Measurements from ENCODE around the gene DCXR. TPM values are rescaled to one million over a fixed set of nuclear protein-coding genes. Genes with fewer than 3 reads are reported as not detected.

The DCXR gene
- total and polyA plus RNA-seq, 2 of the 13 experiments (the other 11 are each of a cell fraction or from before 2014, with no cell fraction given), result 287 to 311 TPM

DNA sequence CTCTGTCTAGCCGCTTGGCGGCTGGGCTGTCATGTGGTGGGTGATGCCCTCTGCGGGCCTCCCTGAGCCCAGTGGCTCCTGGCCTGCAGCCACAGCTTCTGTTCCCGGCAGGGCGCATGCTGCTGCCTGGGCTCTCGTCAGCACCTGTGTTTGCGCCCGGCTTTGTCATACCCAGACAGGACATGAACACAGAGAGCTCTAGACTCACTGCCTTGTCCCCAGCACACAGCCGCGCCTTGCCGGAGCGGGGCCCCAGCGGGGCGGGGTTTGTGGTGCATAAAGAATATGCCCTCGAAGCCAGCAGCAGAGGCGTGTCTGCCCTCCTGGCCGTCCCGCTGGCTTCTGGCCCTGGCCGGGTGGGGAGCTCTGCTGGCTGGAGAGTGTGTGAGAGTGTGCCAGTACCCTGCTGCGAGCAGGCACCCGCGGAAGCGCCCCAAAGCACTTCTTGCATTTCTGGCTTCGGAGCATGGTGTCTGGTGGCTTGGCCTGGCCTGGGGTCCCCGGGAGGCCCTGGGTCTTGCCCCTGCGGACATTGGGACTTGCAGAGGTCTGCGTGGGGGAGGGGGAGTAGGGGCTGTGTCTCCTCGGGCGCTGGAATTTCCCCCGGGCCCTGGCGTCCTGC, 45.7 kb downstream of the DCXR start (continued):
- peak; percentile 34; the same call in 1 of the 2 replicates for TF ChIP-seq ZNF589 (CRISPR knock-in tag; conservative IDR thresholded peaks at IDR 0.05)
- peak; percentile 73; the same call in 1 of the 2 replicates for TF ChIP-seq THAP11 (CRISPR knock-in tag; IDR thresholded peaks at IDR 0.05)
- TF ChIP-seq, protein P1, sequence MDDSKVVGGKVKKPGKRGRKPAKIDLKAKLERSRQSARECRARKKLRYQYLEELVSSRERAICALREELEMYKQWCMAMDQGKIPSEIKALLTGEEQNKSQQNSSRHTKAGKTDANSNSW (CRISPR knock-in tag; IDR thresholded peaks at IDR 0.05; ENCODE audit: borderline replicate concordance), result no peak
- 0 out of 2 replicates have a peak, but pooled peaks have one; percentile 44 for TF ChIP-seq AKAP8 (CRISPR knock-in tag; IDR thresholded peaks at IDR 0.05)
- TF ChIP-seq NR2F1 (CRISPR knock-in tag; IDR thresholded peaks at IDR 0.05), result peak in 1 of 2 experiments; percentile 49; a peak in 1 of 4 replicates
- TF ChIP-seq, protein P2, sequence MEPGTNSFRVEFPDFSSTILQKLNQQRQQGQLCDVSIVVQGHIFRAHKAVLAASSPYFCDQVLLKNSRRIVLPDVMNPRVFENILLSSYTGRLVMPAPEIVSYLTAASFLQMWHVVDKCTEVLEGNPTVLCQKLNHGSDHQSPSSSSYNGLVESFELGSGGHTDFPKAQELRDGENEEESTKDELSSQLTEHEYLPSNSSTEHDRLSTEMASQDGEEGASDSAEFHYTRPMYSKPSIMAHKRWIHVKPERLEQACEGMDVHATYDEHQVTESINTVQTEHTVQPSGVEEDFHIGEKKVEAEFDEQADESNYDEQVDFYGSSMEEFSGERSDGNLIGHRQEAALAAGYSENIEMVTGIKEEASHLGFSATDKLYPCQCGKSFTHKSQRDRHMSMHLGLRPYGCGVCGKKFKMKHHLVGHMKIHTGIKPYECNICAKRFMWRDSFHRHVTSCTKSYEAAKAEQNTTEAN (CRISPR knock-in tag; conservative IDR thresholded peaks at IDR 0.05), result peak; percentile 59; the same call in 1 of the 2 replicates
- TF ChIP-seq, protein P3, sequence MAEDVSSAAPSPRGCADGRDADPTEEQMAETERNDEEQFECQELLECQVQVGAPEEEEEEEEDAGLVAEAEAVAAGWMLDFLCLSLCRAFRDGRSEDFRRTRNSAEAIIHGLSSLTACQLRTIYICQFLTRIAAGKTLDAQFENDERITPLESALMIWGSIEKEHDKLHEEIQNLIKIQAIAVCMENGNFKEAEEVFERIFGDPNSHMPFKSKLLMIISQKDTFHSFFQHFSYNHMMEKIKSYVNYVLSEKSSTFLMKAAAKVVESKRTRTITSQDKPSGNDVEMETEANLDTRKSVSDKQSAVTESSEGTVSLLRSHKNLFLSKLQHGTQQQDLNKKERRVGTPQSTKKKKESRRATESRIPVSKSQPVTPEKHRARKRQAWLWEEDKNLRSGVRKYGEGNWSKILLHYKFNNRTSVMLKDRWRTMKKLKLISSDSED (CRISPR knock-in tag; IDR thresholded peaks at IDR 0.05), result peak; percentile 93; the same call in 1 of the 2 replicates
- TF ChIP-seq, protein P4, sequence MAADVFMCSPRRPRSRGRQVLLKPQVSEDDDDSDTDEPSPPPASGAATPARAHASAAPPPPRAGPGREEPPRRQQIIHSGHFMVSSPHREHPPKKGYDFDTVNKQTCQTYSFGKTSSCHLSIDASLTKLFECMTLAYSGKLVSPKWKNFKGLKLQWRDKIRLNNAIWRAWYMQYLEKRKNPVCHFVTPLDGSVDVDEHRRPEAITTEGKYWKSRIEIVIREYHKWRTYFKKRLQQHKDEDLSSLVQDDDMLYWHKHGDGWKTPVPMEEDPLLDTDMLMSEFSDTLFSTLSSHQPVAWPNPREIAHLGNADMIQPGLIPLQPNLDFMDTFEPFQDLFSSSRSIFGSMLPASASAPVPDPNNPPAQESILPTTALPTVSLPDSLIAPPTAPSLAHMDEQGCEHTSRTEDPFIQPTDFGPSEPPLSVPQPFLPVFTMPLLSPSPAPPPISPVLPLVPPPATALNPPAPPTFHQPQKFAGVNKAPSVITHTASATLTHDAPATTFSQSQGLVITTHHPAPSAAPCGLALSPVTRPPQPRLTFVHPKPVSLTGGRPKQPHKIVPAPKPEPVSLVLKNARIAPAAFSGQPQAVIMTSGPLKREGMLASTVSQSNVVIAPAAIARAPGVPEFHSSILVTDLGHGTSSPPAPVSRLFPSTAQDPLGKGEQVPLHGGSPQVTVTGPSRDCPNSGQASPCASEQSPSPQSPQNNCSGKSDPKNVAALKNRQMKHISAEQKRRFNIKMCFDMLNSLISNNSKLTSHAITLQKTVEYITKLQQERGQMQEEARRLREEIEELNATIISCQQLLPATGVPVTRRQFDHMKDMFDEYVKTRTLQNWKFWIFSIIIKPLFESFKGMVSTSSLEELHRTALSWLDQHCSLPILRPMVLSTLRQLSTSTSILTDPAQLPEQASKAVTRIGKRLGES (CRISPR knock-in tag; IDR thresholded peaks at IDR 0.05; ENCODE audit: borderline replicate concordance), result peak; percentile 93
- TF ChIP-seq ZNF451 (CRISPR knock-in tag; IDR thresholded peaks at IDR 0.05), result no peak; the same call in 1 of the 2 replicates
- TF ChIP-seq REXO4 (CRISPR knock-in tag; IDR thresholded peaks at IDR 0.05; ENCODE audit: borderline replicate concordance), result peak; percentile 16; the same call in 1 of the 2 replicates
- peak; percentile 19; the same call in 1 of the 2 replicates for TF ChIP-seq ZNF432 (CRISPR knock-in tag; IDR thresholded peaks at IDR 0.05; ENCODE audit: borderline replicate concordance)
- peak; percentile 61 for TF ChIP-seq STAG1 (CRISPR knock-in tag; IDR thresholded peaks at IDR 0.05)
- TF ChIP-seq, protein P5, sequence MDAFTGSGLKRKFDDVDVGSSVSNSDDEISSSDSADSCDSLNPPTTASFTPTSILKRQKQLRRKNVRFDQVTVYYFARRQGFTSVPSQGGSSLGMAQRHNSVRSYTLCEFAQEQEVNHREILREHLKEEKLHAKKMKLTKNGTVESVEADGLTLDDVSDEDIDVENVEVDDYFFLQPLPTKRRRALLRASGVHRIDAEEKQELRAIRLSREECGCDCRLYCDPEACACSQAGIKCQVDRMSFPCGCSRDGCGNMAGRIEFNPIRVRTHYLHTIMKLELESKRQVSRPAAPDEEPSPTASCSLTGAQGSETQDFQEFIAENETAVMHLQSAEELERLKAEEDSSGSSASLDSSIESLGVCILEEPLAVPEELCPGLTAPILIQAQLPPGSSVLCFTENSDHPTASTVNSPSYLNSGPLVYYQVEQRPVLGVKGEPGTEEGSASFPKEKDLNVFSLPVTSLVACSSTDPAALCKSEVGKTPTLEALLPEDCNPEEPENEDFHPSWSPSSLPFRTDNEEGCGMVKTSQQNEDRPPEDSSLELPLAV (CRISPR knock-in tag; conservative IDR thresholded peaks at IDR 0.05; ENCODE audit: low read depth), result no peak
- TF ChIP-seq, protein P6, sequence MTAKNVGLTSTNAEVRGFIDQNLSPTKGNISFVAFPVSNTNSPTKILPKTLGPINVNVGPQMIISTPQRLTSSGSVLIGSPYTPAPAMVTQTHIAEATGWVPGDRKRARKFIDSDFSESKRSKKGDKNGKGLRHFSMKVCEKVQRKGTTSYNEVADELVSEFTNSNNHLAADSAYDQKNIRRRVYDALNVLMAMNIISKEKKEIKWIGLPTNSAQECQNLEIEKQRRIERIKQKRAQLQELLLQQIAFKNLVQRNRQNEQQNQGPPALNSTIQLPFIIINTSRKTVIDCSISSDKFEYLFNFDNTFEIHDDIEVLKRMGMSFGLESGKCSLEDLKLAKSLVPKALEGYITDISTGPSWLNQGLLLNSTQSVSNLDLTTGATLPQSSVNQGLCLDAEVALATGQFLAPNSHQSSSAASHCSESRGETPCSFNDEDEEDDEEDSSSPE (CRISPR knock-in tag; IDR thresholded peaks at IDR 0.05), result peak; percentile 93
- peak; percentile 44 for TF ChIP-seq ZNF44 (CRISPR knock-in tag; IDR thresholded peaks at IDR 0.05)
- TF ChIP-seq ZBTB20 (CRISPR knock-in tag; IDR thresholded peaks at IDR 0.05; ENCODE audit: borderline replicate concordance, low read depth), result no peak
- TF ChIP-seq ZSCAN22 (CRISPR knock-in tag; IDR thresholded peaks at IDR 0.05), result no peak
- peak; percentile 33; the same call in 1 of the 2 replicates for TF ChIP-seq TP53 (CRISPR knock-in tag; conservative IDR thresholded peaks at IDR 0.05)
- peak; percentile 74; the same call in 1 of the 2 replicates for TF ChIP-seq ZNF230 (CRISPR knock-in tag; IDR thresholded peaks at IDR 0.05)
- TF ChIP-seq ZNF260 (CRISPR knock-in tag; IDR thresholded peaks at IDR 0.05; ENCODE audit: borderline replicate concordance, low read depth), result no peak
